ENCODE measurements around the gene OFD1.

GRCh38 chrX:13693341-13693961 is 41.1 kb upstream of the OFD1 start:
- TF ChIP-seq NR3C1 (IDR thresholded peaks at IDR 0.05), result no peak
- TF ChIP-seq, protein P1, sequence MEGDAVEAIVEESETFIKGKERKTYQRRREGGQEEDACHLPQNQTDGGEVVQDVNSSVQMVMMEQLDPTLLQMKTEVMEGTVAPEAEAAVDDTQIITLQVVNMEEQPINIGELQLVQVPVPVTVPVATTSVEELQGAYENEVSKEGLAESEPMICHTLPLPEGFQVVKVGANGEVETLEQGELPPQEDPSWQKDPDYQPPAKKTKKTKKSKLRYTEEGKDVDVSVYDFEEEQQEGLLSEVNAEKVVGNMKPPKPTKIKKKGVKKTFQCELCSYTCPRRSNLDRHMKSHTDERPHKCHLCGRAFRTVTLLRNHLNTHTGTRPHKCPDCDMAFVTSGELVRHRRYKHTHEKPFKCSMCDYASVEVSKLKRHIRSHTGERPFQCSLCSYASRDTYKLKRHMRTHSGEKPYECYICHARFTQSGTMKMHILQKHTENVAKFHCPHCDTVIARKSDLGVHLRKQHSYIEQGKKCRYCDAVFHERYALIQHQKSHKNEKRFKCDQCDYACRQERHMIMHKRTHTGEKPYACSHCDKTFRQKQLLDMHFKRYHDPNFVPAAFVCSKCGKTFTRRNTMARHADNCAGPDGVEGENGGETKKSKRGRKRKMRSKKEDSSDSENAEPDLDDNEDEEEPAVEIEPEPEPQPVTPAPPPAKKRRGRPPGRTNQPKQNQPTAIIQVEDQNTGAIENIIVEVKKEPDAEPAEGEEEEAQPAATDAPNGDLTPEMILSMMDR (IDR thresholded peaks at IDR 0.05), result no peak
- TF ChIP-seq, protein P2, sequence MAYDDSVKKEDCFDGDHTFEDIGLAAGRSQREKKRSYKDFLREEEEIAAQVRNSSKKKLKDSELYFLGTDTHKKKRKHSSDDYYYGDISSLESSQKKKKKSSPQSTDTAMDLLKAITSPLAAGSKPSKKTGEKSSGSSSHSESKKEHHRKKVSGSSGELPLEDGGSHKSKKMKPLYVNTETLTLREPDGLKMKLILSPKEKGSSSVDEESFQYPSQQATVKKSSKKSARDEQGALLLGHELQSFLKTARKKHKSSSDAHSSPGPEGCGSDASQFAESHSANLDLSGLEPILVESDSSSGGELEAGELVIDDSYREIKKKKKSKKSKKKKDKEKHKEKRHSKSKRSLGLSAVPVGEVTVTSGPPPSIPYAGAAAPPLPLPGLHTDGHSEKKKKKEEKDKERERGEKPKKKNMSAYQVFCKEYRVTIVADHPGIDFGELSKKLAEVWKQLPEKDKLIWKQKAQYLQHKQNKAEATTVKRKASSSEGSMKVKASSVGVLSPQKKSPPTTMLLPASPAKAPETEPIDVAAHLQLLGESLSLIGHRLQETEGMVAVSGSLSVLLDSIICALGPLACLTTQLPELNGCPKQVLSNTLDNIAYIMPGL (CRISPR knock-in tag; IDR thresholded peaks at IDR 0.05; ENCODE audit: borderline replicate concordance), result no peak
- no peak for TF ChIP-seq REST (IDR thresholded peaks at IDR 0.05)
- no peak for TF ChIP-seq JUN (IDR thresholded peaks at IDR 0.05)
- TF ChIP-seq PHF8 (IDR thresholded peaks at IDR 0.05; ENCODE audit: borderline replicate concordance, low read depth), result no peak
- TF ChIP-seq MAX (IDR thresholded peaks at IDR 0.05), result no peak

Measured in A549 (cell line).